ENCODE measurements around the gene SUPT4H1. TPM values are rescaled to one million over a fixed set of nuclear protein-coding genes. Genes with fewer than 3 reads are reported as not detected.

The SUPT4H1 gene
- total and polyA plus RNA-seq, 9 of the 15 experiments (the other 6 are each of a cell fraction or from before 2014, with no cell fraction given), result 62.1 to 320 (median 117) TPM

GRCh38 chr17:58364270-58364942 is 12.4 kb upstream of the SUPT4H1 start (continued):
- TF ChIP-seq ZNF318 (IDR thresholded peaks at IDR 0.05; ENCODE audit: borderline replicate concordance in 1 of 2, low read depth in 1 of 2) (peak in 1 of 2 experiments; percentile 51; a peak in 1 of 4 replicates), RBM15 (IDR thresholded peaks at IDR 0.05; ENCODE audit: insufficient read depth, low read length) (no peak), ATF6 (CRISPR knock-in tag; IDR thresholded peaks at IDR 0.05) (no peak), SMARCE1 (IDR thresholded peaks at IDR 0.05) (peak; percentile 95), ZNF445 (CRISPR knock-in tag; IDR thresholded peaks at IDR 0.05; ENCODE audit: low read depth) (no peak), SNAPC5 (CRISPR knock-in tag; IDR thresholded peaks at IDR 0.05) (no peak), ZSCAN32 (CRISPR knock-in tag; IDR thresholded peaks at IDR 0.05) (no peak), ZNF232 (CRISPR knock-in tag; IDR thresholded peaks at IDR 0.05) (no peak), JUN (IDR thresholded peaks at IDR 0.05; ENCODE audit: borderline replicate concordance, low read depth, low read length) (no peak), JUN (CRISPR knock-in tag; IDR thresholded peaks at IDR 0.05; ENCODE audit: borderline replicate concordance) (no peak), ZBTB2 (IDR thresholded peaks at IDR 0.05) (peak; percentile 86), U2AF1 (optimal IDR thresholded peaks at IDR 0.05; ENCODE audit: low read depth, low read length) (no peak)
